K562 (cell line): ENCODE results near the gene SLC6A13. TPM values are rescaled to one million over a fixed set of nuclear protein-coding genes. Genes with fewer than 3 reads are reported as not detected.

Source experiments
- ARID1B ChIP-seq: fragments of 450-650 bp; IDR thresholded peaks from 2 replicates; pipeline ENCODE4 v1.6.1; 2016; ENCODE audit warnings: antibody characterized with exemption, mild to moderate bottlenecking, inconsistent platforms
- HDAC6 ChIP-seq: IDR thresholded peaks from 2 replicates; pipeline ENCODE4 v1.6.1; 2012; ENCODE audit warnings: low read depth, mild to moderate bottlenecking, control low read depth, inconsistent platforms, low read length, moderate library complexity
- NR4A1 ChIP-seq, 2 experiments: fragments of 250-450 bp in 1 of 2; fragments of 450-650 bp in 1 of 2; sonication (Bioruptor Pico) in 1 of 2; IDR thresholded peaks; 2 replicates each; pipeline versions ENCODE4 v1.4.0 to v1.6.1; 2016 to 2020; ENCODE audit warnings: mild to moderate bottlenecking in 2 of 2, missing compliant biosample characterization in 1 of 2, missing genetic modification characterization in 1 of 2, moderate library complexity in 1 of 2
- SREBF2 ChIP-seq: sonication (generic); formaldehyde crosslinking; IDR thresholded peaks from 2 replicates; pipeline ENCODE4 v1.4.0; 2020; ENCODE audit warnings: mild to moderate bottlenecking, missing genetic modification reagents
- XRCC3 ChIP-seq: fragments of 450-650 bp; IDR thresholded peaks from 2 replicates; pipeline ENCODE4 v1.6.1; 2017; ENCODE audit warnings: mild to moderate bottlenecking, moderate library complexity
- ZBTB34 ChIP-seq: fragments of 250-450 bp; sonication (Bioruptor Pico); IDR thresholded peaks from 2 replicates; pipeline ENCODE4 v1.8.0; 2021; ENCODE audit warnings: mild to moderate bottlenecking, moderate library complexity
- ZC3H8 ChIP-seq: fragments of 450-650 bp; IDR thresholded peaks from 2 replicates; pipeline ENCODE4 v1.6.1; 2017
- ZNF134 ChIP-seq: fragments of 250-450 bp; sonication (Bioruptor Pico); conservative IDR thresholded peaks from 2 replicates; pipeline ENCODE4 v1.4.0; 2020
- ZNF175 ChIP-seq: fragments of 200-800 bp; sonication (Bioruptor generic); IDR thresholded peaks from 2 replicates; pipeline ENCODE4 v1.6.1; 2016; ENCODE audit warnings: low read depth, mild to moderate bottlenecking, missing genetic modification characterization, missing compliant biosample characterization
- polyA plus RNA-seq, 8 experiments: library from polyadenylated mRNA; depleted of rRNA in 4 of 8; stranded (reverse) in 5 of 8; unstranded in 3 of 8; fragments of >200 nt; fragmentation: Nextera tagmentation in 2 of 8; fragmentation: Illumina TruSeq in 1 of 8; extraction: Ambion mirVana in 2 of 8; extraction: Trizol in 1 of 8; gene quantifications; 2 replicates each; pipeline versions ENCODE4 v1.2.1 to v1.2.3, GENCODE V29; 2011 to 2014; ENCODE audit warnings: inconsistent platforms in 1 of 8, missing spikeins in 1 of 8
- total RNA-seq, 7 experiments: library from RNA; depleted of rRNA in 6 of 7; stranded (reverse); fragments of >200 nt in 6 of 7; fragmentation: Illumina TruSeq in 2 of 7; extraction: Trizol in 2 of 7; gene quantifications; 2 replicates each; pipeline versions ENCODE4 v1.2.1 to v1.2.3, GENCODE V29; 2011 to 2021; ENCODE audit warnings: low replicate concordance in 1 of 7
- TF ChIP-seq, protein P1 (sequence below): fragments of 450-650 bp; IDR thresholded peaks from 2 replicates; pipeline ENCODE4 v1.6.1; 2017; ENCODE audit warnings: antibody characterized with exemption, mild to moderate bottlenecking

SLC6A13 gene
- total and polyA plus RNA-seq, 9 of the 15 experiments (the other 6 are each of a cell fraction or from before 2014, with no cell fraction given), result 0.06 to 0.33 (median 0.22) TPM; not detected in 4

DNA sequence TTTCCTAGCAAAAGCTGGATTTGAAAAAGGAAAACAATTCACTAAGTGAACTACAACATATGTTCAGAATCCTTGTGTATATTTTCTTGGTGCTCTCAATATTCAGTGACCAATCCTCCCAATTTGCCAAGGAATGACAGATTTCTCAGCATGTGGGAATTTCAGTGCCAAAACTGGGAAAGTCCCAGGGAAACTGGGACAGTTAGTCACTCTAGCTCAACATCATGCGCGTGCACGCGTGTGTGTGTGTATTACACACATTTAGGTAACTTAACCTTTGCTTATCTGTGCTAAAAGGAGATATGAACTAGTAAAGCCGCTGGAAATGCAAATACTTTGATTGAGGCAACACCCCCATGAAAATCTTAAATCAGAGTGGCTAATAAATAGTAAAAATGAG, 26.1 kb upstream of the SLC6A13 start (continued):
- TF ChIP-seq NR4A1 (CRISPR knock-in tag; IDR thresholded peaks at IDR 0.05) (no peak), NR4A1 (tag; IDR thresholded peaks at IDR 0.05) (no peak), SREBF2 (no peak), XRCC3 (no peak), ZBTB34 (no peak), HDAC6 (no peak), ZC3H8 (no peak), ZNF134 (no peak), ARID1B (no peak), ZNF175 (CRISPR knock-in tag) (no peak)
- TF ChIP-seq, protein P1, sequence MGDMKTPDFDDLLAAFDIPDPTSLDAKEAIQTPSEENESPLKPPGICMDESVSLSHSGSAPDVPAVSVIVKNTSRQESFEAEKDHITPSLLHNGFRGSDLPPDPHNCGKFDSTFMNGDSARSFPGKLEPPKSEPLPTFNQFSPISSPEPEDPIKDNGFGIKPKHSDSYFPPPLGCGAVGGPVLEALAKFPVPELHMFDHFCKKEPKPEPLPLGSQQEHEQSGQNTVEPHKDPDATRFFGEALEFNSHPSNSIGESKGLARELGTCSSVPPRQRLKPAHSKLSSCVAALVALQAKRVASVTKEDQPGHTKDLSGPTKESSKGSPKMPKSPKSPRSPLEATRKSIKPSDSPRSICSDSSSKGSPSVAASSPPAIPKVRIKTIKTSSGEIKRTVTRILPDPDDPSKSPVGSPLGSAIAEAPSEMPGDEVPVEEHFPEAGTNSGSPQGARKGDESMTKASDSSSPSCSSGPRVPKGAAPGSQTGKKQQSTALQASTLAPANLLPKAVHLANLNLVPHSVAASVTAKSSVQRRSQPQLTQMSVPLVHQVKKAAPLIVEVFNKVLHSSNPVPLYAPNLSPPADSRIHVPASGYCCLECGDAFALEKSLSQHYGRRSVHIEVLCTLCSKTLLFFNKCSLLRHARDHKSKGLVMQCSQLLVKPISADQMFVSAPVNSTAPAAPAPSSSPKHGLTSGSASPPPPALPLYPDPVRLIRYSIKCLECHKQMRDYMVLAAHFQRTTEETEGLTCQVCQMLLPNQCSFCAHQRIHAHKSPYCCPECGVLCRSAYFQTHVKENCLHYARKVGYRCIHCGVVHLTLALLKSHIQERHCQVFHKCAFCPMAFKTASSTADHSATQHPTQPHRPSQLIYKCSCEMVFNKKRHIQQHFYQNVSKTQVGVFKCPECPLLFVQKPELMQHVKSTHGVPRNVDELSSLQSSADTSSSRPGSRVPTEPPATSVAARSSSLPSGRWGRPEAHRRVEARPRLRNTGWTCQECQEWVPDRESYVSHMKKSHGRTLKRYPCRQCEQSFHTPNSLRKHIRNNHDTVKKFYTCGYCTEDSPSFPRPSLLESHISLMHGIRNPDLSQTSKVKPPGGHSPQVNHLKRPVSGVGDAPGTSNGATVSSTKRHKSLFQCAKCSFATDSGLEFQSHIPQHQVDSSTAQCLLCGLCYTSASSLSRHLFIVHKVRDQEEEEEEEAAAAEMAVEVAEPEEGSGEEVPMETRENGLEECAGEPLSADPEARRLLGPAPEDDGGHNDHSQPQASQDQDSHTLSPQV, result no peak
